Omental fat pad (tissue), 4 donors: Measurements from ENCODE around the gene WEE2. TPM values are rescaled to one million over a fixed set of nuclear protein-coding genes. Genes with fewer than 3 reads are reported as not detected.

ENCODE experiments used
- ATAC-seq: fragments of 150-250 bp; one replicate; pipeline ENCODE4 v1.9.1; 2016; ENCODE audit warnings: mild to moderate bottlenecking, moderate library complexity; ENCODE audit not compliant: low FRiP score
- DNase-seq: peaks from one replicate; pipeline ENCODE4 v3.0.0-alpha.2; 2019; ENCODE audit warnings: low spot score
- CTCF ChIP-seq, 3 donors: fragments of 450-650 bp; IDR thresholded peaks; one replicate each; pipeline ENCODE4 v1.5.1; 2016 to 2017; ENCODE audit warnings: antibody characterized with exemption in 3 of 3, mild to moderate bottlenecking in 3 of 3, moderate library complexity in 2 of 3
- total RNA-seq, 4 donors: library from RNA; depleted of rRNA; stranded (reverse); fragments of >200 nt; gene quantifications; one replicate each; pipeline ENCODE4 v1.1.0, GENCODE V29; 2016

WEE2 gene
- total RNA-seq, 4 donors from 2014 or later: 0.79 TPM; not detected in 3

GRCh38 chr7:141702047-141702567, 6.0 kb upstream of the WEE2 start, which contains the start of gene DENND11:
TSS of gene DENND11 (minus strand) at chr7:141702166. CDS start at chr7:141702153, 13 bp downstream.
- TF ChIP-seq CTCF (IDR thresholded peaks at IDR 0.05): no peak
- peak; percentile 91 for ATAC-seq
- DNase-seq: no peak

GRCh38 chr7:141702892-141703291, 5.3 kb upstream of the WEE2 start:
- DNase-seq (no peak), ATAC-seq (no peak)
- TF ChIP-seq CTCF (IDR thresholded peaks at IDR 0.05): no peak

GRCh38 chr7:141704112-141704511, 4.0 kb upstream of the WEE2 start:
- no peak for TF ChIP-seq CTCF (IDR thresholded peaks at IDR 0.05)
- no peak for DNase-seq
- ATAC-seq: no peak

- DNase-seq: no peak
- TF ChIP-seq CTCF (IDR thresholded peaks at IDR 0.05): no peak
- ATAC-seq: no peak
Measured at GRCh38 chr7:141704741-141705140, 3.4 kb upstream of the WEE2 start.

GRCh38 chr7:141706239-141707064, 1.7 kb upstream of the WEE2 start:
- TF ChIP-seq CTCF (IDR thresholded peaks at IDR 0.05): no peak
- ATAC-seq: no peak
- no peak for DNase-seq

GRCh38 chr7:141709318-141709717, 1.2 kb downstream of the WEE2 start:
- ATAC-seq: no peak

More at GRCh38 chr7:141709318-141709717, 1.2 kb downstream of the WEE2 start:
- TF ChIP-seq CTCF (IDR thresholded peaks at IDR 0.05): no peak
- DNase-seq: no peak
